HG03097 (cell line): ENCODE data around the gene C1R.
"Not testable (repeated sequence)": the region's sequence is repeated elsewhere in the genome, so short reads cannot be mapped to it uniquely, and the experiment has no call there.

Source experiments
- ATAC-seq: cut with Tn5 transposase; IDR thresholded peaks from one replicate; pipeline ENCODE4 v1.9.1; 2021; ENCODE audit not compliant: unreplicated experiment, low FRiP score

The C1R gene

GRCh38 chr12:7121324-7121723, 29.1 kb upstream of the C1R start:
- ATAC-seq = no peak

GRCh38 chr12:7120166-7120565, 27.9 kb upstream of the C1R start:
- ATAC-seq = no peak

- ATAC-seq = no peak
Measured at GRCh38 chr12:7118881-7119280, 26.6 kb upstream of the C1R start.

GRCh38 chr12:7117670-7118069, 25.4 kb upstream of the C1R start:
- no peak for ATAC-seq

GRCh38 chr12:7116916-7117315, 24.7 kb upstream of the C1R start:
- ATAC-seq = no peak

GRCh38 chr12:7116196-7116595, 24.0 kb upstream of the C1R start:
- ATAC-seq = no peak

GRCh38 chr12:7114851-7115250, 22.6 kb upstream of the C1R start:
- ATAC-seq = no peak

GRCh38 chr12:7114008-7114407, 21.8 kb upstream of the C1R start:
- no peak for ATAC-seq

GRCh38 chr12:7113389-7113871, 21.2 kb upstream of the C1R start:
- no peak for ATAC-seq

GRCh38 chr12:7112041-7112440, 19.8 kb upstream of the C1R start:
- ATAC-seq = no peak

- no peak for ATAC-seq
Measured at GRCh38 chr12:7110661-7111060, 18.4 kb upstream of the C1R start.

- ATAC-seq = no peak
Measured at GRCh38 chr12:7109572-7109920, 17.3 kb upstream of the C1R start.

GRCh38 chr12:7108796-7109571, 16.7 kb upstream of the C1R start, which contains the start of gene C1RL:
TSS of gene C1RL (minus strand) at chr12:7109214. CDS start at chr12:7109180, 34 bp downstream.
- no peak for ATAC-seq

- peak; percentile 72 for ATAC-seq
Measured at GRCh38 chr12:7108003-7108795, 16.0 kb upstream of the C1R start.

- no peak for ATAC-seq
Measured at GRCh38 chr12:7107636-7108002, 15.4 kb upstream of the C1R start.

- ATAC-seq = not testable (repeated sequence)
Measured at GRCh38 chr12:7107181-7107580, 14.9 kb upstream of the C1R start.

- no peak for ATAC-seq
Measured at GRCh38 chr12:7106082-7106481, 13.8 kb upstream of the C1R start.

GRCh38 chr12:7103837-7104584, 11.8 kb upstream of the C1R start:
- ATAC-seq = no peak

GRCh38 chr12:7102582-7102981, 10.3 kb upstream of the C1R start:
- no peak for ATAC-seq

GRCh38 chr12:7101694-7102131, 9.5 kb upstream of the C1R start:
- no peak for ATAC-seq

- ATAC-seq = no peak
Measured at GRCh38 chr12:7101047-7101693, 8.9 kb upstream of the C1R start.
